Muscle of arm (tissue), 12 donors: ENCODE data around the gene TSPAN4. TPM values are rescaled to one million over a fixed set of nuclear protein-coding genes. Genes with fewer than 3 reads are reported as not detected.

Experiments used
- DNase-seq: peaks from one replicate; pipeline ENCODE4 v3.0.0-alpha.2; 2013
- polyA plus RNA-seq, 12 donors: library from polyadenylated mRNA; unstranded; fragments of 120-200 nt; gene quantifications; one replicate each; pipeline ENCODE4 v1.2.1, GENCODE V29; 2013; ENCODE audit not compliant: insufficient read length in 12 of 12

TSPAN4 gene
- polyA plus RNA-seq, 12 donors = 35.8 to 102 (median 46.9) TPM; not detected in 1

DNA sequence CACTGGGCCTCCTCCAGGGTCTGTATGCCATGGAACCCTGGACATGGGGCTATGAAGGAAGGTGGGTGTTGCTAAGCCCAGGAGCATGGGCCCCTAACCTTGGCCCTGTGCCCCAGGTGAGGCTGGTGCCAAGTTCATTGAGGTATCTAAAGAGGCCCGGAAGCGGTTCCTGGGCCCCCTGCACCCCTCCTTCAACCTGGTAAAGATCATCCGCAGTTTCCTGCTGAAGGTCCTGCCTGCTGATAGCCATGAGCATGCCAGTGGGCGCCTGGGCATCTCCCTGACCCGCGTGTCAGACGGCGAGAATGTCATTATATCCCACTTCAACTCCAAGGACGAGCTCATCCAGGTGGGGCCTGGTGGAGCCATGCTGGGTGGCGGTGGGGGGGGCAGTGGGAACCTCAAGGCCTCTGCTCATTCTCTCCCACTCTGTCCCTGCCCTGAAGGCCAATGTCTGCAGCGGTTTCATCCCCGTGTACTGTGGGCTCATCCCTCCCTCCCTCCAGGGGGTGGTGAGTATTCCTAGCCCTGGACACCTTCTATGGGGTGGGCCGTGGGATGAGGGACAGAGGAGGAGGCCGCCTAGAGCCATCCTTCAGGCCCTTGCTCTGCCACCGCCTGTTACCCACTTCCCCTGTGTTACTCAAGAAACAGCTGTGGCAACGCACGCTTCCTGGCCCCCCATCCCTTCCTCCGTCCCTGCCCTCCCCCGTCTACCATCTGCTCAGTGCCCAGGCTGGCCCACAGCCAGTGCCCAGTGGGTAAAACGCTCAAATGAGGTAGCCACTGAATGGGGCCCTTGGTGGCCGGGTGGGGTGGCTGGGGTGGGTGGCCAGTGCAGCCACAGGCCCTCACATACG lies 20.9 kb upstream of the TSPAN4 start:
- no peak for DNase-seq

DNA sequence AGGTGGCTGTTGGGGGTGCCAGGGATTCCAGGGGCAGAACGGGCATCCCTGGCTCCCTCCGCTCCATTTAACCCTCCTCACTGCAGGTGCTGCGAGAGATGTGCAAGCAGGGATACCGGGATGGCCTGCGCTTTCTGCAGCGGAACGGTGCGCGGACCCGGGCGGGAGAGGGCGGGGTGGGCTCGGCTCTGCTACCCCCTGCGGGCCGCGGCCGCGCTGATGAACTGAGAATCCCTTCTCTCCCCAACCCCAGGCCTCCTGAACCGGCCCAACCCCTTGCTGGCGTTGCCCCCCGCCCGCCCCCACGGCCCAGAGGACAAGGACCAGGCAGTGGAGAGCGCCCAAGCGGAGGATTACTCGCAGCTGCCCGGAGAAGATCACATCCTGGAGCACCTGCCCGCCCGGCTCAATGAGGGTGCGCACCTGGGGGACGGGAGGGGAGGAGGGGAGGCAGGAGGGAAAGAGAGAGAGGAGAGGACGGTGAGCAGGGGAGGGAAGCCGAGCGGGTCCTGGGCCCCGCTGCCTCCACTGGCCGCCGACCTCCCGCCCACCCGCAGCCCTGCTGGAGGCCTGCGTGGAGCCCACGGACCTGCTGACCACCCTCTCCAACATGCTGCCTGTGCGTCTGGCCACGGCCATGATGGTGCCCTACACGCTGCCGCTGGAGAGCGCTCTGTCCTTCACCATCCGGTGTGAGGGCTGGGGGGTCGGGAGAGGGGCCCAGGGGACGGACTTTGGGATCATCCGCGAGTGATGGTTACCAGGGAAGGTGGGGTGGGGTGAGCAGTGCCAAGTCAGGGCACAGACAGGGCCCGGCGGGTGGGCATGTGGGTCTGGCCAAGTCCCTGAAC lies 19.0 kb upstream of the TSPAN4 start:
- DNase-seq = no peak

DNA sequence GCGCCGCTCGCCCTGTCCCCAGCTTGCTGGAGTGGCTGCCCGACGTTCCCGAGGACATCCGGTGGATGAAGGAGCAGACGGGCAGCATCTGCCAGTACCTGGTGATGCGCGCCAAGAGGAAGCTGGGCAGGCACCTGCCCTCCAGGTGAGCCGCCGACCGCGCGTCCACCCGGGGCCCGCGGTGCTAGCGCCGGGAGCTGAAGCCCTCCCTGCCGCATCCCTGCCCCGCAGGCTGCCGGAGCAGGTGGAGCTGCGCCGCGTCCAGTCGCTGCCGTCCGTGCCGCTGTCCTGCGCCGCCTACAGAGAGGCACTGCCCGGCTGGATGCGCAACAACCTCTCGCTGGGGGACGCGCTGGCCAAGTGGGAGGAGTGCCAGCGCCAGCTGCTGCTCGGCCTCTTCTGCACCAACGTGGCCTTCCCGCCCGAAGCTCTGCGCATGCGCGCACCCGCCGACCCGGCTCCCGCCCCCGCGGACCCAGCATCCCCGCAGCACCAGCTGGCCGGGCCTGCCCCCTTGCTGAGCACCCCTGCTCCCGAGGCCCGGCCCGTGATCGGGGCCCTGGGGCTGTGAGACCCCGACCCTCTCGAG lies 18.3 kb upstream of the TSPAN4 start:
- DNase-seq = no peak

GRCh38 chr11:824942-825341 lies 17.7 kb upstream of the TSPAN4 start:
- no peak for DNase-seq

GRCh38 chr11:825366-826226 lies 17.1 kb upstream of the TSPAN4 start:
- DNase-seq = no peak

- no peak for DNase-seq
Measured at GRCh38 chr11:826227-826621, 16.4 kb upstream of the TSPAN4 start.

DNA sequence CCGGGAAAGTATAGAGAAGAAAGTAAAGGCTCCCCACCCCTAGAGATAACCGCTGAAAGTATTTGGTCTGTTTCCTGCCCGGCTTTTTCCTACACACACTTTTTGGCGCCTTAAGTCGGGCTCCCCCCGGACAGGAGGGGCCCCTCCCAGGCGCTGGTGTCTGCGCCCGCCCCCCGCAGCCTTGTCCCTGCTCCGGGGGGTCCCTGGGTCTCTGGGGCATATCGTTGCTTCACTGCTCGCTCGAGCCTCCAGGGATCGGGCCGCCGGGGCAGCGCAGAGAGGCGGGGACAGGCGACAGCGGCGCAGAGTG lies 15.9 kb upstream of the TSPAN4 start:
- no peak for DNase-seq

DNA sequence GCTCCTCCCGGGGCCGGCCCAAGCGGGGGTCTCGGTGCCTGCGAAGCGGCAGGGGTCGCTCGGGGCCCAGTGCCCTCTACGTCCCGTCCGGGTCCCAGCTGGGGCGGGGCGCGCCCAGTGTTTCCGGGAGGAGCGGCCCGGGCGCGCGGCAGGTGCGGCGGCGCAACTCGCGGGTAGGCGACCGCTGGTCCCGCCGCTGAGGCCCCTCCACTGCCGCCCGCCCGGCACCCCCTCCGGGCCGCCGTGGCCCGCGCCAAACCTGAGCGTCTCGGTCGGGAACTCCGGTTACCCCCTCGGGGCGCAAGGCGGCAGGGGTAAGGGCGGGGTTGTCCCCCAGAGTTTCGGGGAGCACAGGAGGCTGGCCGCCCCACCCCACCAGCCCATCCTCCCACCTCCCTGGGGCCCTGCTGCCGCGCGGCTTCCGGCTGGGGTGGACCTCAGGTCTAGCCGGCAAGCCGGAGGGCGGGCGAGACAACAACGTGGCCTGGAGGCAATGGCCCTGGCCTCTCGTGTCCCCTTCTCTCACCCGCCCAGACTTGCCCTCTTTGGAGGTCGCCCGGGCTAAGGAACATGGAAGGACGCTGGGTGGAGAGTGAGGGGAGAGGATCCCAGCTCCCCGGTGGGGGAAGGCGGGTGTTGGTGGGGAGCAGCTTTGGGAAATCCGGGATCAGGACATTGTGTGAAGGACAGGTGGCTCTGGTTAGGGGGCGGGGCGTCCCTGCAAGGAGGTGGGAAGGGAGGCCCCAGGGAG lies 15.3 kb upstream of the TSPAN4 start:
- DNase-seq = no peak

DNA sequence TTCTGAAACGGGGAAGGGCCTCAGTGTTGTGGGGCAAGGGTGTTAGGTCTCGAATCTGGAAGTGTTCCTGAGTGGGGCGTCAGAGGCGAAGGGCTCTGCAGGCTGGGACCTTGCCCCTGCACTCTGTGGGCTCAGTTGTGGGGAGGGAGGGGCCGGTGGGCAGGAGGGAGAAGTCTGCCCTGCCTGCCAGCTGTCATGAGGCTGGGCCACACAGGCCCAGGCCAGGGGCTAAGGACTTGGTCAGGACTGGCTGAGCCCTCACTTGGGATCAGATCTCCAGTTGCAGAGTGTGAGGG lies 14.8 kb upstream of the TSPAN4 start, which contains the start of gene CRACR2B:
TSS of gene CRACR2B (plus strand) at position 23 of the 296 bp plus-strand sequence. CDS start 689 bp downstream, outside the sequence.
- DNase-seq = no peak

- DNase-seq = no peak
Measured at GRCh38 chr11:828506-829175, 14.0 kb upstream of the TSPAN4 start.

DNA sequence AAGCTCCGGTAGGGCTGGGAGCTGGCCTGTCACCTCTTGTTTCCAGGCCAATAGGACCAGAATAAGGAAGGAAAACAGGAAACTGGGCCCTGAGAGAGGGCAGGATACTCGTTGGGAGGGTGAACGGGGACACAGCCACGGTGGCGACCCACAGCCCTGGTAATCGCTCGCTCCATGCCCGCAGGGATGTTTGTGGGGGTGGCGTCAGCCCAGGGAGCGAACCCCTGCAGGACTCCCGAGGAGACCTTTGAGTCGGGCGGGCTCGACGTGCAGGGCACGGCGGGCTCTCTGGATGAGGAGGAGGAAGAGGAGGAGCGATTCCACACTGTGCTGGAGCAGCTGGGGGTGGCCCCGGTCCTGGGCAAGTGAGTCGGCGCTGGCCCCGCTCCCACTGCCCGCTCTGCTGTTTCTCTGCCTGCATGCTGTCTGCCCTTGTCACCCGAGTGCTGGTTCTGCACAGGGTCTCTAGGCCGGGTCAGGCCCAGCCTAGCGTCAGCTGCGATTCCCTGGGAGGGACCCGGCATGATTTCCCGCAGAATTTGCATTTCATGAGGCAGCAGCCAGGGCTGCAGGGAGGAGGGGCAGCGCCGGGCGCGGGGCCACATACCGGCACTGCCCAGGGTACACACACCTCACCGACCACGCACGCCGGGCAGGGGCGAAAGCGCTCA lies 13.3 kb upstream of the TSPAN4 start:
- no peak for DNase-seq

DNA sequence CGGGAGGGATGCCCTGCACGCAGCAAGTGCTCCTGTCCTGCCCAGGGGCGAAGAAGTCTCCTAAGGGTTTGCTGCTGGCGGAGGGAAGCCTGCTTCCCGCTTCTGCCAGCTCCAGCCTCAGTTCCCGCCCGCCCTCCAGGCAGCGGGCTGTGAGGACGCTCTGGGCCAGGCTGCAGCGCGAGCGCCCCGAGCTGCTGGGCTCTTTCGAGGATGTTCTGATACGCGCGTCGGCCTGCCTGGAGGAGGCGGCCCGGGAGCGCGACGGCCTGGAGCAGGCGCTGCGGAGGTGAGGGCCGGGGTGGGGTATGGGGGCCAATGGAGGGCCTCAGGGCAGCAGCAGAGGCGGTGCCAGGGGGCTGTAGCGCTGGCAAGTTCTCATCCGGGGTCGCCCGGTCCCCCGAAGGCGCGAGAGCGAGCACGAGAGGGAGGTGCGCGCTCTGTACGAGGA lies 12.8 kb upstream of the TSPAN4 start:
- DNase-seq = no peak

DNA sequence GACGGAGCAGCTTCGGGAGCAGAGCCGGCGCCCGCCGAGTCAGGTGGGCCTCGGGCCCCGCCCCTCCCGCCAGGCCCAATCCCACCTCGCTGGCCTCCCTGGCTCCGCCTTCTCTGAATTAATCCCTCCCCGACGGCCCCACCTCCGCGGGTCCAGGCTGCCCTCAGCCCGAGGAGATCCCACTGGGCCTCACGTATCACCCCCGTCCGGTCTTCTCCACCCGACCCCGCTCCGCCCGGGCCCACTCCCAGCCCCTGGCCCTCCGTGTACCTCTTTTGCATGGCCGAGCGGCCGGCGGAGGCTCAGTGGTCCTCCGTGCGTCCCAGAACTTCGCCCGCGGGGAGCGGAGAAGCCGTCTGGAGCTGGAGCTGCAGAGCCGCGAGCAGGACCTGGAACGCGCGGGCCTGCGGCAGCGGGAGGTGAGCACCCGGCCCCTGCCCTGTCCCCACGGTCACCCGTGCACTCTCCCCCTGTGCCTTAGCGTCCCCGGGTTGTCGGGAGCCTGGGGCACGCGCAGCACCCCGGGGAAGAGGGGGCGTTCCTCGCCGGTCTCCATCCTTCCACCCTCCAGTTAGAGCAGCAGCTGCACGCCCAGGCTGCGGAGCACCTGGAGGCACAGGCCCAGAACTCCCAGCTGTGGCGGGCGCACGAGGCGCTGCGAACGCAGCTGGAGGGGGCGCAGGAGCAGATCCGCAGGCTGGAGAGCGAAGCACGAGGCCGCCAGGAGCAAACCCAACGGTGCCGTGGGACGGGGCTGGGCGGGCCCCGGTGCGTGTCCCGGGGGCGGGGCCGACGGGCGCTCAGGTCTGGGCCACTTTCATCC lies 12.1 kb upstream of the TSPAN4 start:
- DNase-seq = no peak

- no peak for DNase-seq
Measured at GRCh38 chr11:831118-831864, 11.4 kb upstream of the TSPAN4 start.

- DNase-seq = no peak
Measured at GRCh38 chr11:831961-832528, 10.6 kb upstream of the TSPAN4 start.

DNA sequence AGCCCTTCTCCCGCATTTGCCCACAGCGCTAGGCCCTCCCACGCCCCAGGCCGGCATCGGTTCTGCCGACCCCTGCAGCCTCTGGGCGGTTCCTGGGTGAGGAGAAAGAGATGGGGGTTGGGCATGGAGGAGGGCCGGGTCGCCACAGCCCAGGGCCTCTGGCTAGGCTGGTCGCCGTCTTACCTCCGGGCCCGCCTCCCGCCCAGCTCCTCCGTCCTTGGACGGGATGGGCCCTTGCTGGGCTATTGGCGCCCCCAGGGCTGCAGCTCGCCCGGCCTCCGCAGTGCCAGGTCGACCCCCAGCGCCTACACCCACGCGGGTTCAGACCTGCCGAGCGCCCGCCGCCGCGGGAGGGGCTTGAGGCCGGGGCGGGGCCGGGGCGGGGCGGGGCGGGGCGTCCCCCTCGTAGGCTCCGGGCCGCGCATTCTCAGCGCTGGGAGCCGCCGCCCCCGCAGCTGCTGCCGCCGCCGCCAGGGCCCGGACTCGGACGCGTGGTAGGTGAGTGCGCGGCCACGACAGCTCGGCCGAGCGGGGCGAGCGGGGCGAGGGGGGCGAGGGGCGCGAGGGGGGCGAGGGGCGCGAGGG lies 10.0 kb upstream of the TSPAN4 start, which contains the start of gene CD151:
TSS of gene CD151 (plus strand) at position 424 of the 585 bp plus-strand sequence. CDS start 3,118 bp downstream, outside the sequence.
- DNase-seq = no peak

DNA sequence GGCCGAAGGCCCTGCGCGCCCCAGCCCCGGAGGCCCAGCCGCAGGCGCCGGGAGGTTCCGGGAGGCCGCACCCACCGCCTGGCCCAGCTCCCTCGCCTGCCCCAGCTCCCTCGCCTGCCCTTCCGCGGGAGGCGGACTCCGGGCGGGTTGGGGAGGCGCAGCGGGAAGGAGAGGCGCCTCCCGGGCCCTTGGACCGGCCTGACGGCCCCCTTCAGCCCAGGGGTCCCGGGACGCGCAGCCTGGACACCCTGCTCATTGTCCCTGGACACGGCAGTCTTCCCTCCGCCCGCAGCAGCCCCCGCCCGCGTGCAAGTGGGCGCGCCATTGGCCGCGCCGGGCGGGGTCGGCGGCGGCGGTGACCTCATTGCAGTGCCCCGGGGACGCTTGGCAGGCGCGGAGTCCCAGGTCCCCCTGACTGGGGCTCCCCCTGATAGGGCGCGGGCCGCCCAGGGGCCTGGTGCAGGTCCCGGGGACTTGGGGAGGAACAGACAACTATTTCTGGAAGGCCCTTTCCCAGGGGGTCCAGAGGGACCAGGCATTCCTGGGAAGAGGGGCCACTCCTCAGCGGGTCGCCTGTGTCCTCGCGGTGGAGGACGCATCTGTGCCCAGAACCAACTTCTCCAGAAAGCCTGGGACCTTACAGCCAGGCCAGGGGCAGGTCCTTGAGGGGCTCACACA lies 9.4 kb upstream of the TSPAN4 start:
- DNase-seq = no peak
